Measurements from ENCODE around the gene CTNND1. TPM values are rescaled to one million over a fixed set of nuclear protein-coding genes. Genes with fewer than 3 reads are reported as not detected.

The CTNND1 gene
- total RNA-seq, 1 donor from 2014 or later, result 105 TPM

DNA sequence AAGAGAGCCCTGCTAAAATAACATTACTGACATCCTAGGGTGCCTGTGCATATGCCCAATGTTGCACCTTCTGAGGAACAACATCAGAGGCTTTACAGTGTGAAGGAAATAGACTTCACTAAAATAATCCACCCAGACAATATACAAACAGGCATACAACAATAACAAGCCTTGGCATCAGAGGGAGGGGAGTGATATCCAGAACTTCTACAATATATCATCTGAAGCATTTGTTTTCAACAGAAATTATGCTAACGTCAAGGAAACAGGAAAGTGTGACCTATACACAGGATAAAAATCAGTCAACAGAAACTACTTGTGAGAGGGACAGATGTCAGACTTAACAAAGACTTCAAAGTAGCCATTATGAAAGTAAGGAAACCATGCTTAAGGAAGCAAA is 81.3 kb downstream of the CTNND1 start:
- DNase-seq (ENCODE audit: low read depth), result no peak
- H3K27me3 ChIP-seq (ENCODE audit: control insufficient read depth, insufficient read depth, low read length), result no peaks in the 10 kb centered on the region
- no peaks in the 10 kb centered on the region for H3K36me3 ChIP-seq (ENCODE audit: control insufficient read depth, insufficient read depth, low read length)
- no peak overlapping the region for H3K4me3 ChIP-seq (ENCODE audit: low read depth, low read length)
- TF ChIP-seq, protein P1, sequence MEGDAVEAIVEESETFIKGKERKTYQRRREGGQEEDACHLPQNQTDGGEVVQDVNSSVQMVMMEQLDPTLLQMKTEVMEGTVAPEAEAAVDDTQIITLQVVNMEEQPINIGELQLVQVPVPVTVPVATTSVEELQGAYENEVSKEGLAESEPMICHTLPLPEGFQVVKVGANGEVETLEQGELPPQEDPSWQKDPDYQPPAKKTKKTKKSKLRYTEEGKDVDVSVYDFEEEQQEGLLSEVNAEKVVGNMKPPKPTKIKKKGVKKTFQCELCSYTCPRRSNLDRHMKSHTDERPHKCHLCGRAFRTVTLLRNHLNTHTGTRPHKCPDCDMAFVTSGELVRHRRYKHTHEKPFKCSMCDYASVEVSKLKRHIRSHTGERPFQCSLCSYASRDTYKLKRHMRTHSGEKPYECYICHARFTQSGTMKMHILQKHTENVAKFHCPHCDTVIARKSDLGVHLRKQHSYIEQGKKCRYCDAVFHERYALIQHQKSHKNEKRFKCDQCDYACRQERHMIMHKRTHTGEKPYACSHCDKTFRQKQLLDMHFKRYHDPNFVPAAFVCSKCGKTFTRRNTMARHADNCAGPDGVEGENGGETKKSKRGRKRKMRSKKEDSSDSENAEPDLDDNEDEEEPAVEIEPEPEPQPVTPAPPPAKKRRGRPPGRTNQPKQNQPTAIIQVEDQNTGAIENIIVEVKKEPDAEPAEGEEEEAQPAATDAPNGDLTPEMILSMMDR (IDR thresholded peaks at IDR 0.05; ENCODE audit: insufficient read depth, low read length, poor library complexity, severe bottlenecking), result no peak

DNA sequence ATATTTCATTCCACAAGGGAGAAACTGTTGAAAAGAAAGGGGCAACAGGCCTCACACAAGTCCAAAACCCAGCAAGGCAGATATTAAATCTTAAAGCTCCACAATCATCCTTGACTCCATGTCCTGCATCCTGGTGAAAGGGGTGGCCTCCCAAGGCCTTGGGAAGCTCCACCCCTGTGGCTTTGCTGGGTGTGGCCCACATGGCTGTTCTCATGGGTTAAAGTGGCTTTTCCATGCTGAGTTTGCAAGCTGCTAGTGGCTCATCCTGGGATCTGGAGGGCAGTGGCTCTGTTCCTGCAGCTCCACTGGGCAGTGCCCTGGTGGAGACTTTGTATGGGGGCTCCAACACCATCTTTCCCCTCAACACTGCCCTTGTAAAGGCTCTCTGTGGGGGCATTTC is 106.4 kb downstream of the CTNND1 start:
- no peak for DNase-seq (ENCODE audit: low read depth)
- H3K4me3 ChIP-seq (ENCODE audit: low read depth, low read length), result no peak overlapping the region

DNA sequence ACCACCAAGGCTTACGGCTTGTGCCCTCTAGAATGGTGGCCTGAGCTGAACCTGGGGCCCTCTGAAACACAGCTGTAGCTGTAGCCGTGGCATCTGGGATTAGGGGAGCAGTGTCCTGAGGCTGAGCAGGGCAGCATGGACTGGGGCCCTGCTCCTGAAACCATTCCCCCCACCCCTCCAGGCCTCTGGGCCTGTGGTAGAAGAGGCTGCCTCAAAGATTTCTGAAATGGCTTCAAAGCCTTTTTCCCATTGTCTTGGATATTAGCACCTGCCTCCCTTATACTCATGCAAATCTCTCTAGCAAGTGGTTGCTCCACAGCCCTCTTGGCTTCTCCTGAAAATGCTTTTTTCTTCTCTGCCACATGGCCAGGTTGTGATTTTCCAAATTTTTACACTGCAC is 106.9 kb downstream of the CTNND1 start:
- DNase-seq (ENCODE audit: low read depth), result no peak
- TF ChIP-seq, protein P1 (IDR thresholded peaks at IDR 0.05; ENCODE audit: insufficient read depth, low read length, poor library complexity, severe bottlenecking), result no peak
- Histone ChIP-seq H3K27me3 (ENCODE audit: control insufficient read depth, insufficient read depth, low read length) (no peaks in the 10 kb centered on the region), H3K4me3 (ENCODE audit: low read depth, low read length) (no peak overlapping the region), H3K36me3 (ENCODE audit: control insufficient read depth, insufficient read depth, low read length) (no peaks in the 10 kb centered on the region)

More for the DNA sequence above, 106.4 kb downstream of the CTNND1 start:
- TF ChIP-seq, protein P1 (IDR thresholded peaks at IDR 0.05; ENCODE audit: insufficient read depth, low read length, poor library complexity, severe bottlenecking), result no peak
- no peaks in the 10 kb centered on the region for H3K27me3 ChIP-seq (ENCODE audit: control insufficient read depth, insufficient read depth, low read length)
- H3K36me3 ChIP-seq (ENCODE audit: control insufficient read depth, insufficient read depth, low read length), result no peaks in the 10 kb centered on the region

Other genes starting within 250 kb of the CTNND1 start
- gene SLC43A1, start 246.1 kb upstream of the CTNND1 start, total RNA-seq, result 12.5 and 16.7 TPM in 2 replicates
- gene TIMM10, start 231.0 kb upstream of the CTNND1 start, total RNA-seq, result 49.6 and 66.4 TPM in 2 replicates
- gene SMTNL1, start 224.2 kb upstream of the CTNND1 start, total RNA-seq, result not detected in 2 replicates
- gene UBE2L6, start 194.1 kb upstream of the CTNND1 start, total RNA-seq, result 44.0 and 47.1 TPM in 2 replicates
- gene SERPING1, start 164.1 kb upstream of the CTNND1 start, total RNA-seq, result 18.2 and 21.6 TPM in 2 replicates
- gene YPEL4, start 111.9 kb upstream of the CTNND1 start, total RNA-seq, result 1.4 TPM in 1 of 2 replicates, not detected in the other
- gene CLP1, start 104.0 kb upstream of the CTNND1 start, total RNA-seq, result 17.7 and 20.7 TPM in 2 replicates
- 62.4 and 69.2 TPM in 2 replicates for gene ZDHHC5, start 93.7 kb upstream of the CTNND1 start, total RNA-seq
- 26.8 and 27.6 TPM in 2 replicates for gene MED19, start 49.6 kb upstream of the CTNND1 start, total RNA-seq
- gene TMX2, start 49.2 kb upstream of the CTNND1 start, total RNA-seq, result 74.0 and 79.8 TPM in 2 replicates
- 249 and 278 TPM in 2 replicates for gene SELENOH, start 20.3 kb upstream of the CTNND1 start, total RNA-seq
- not detected in 2 replicates for gene BTBD18, start 10.0 kb upstream of the CTNND1 start, total RNA-seq